Suppressor macrophage treated with lipopolysaccharide for 1 hour (primary cell): ENCODE measurements around the gene CENPT.

ENCODE experiments used
- DNase-seq, 3 donors: peaks; one replicate each; pipeline ENCODE4 v3.0.0-alpha.2; 2020 to 2022

Gene CENPT

GRCh38 chr16:67845291-67846062 lies 2.0 kb downstream of the CENPT start:
- DNase-seq = peak; percentile 36 to 47 (median 45)

GRCh38 chr16:67844497-67844896 lies 3.0 kb downstream of the CENPT start:
- no peak for DNase-seq

- DNase-seq = no peak
Observed at GRCh38 chr16:67843343-67843765, 4.1 kb downstream of the CENPT start.

- DNase-seq = peak; percentile 59 to 74 (median 67)
Observed at GRCh38 chr16:67842509-67843342, 4.8 kb downstream of the CENPT start.

- peak; percentile 97 to 99 (median 97) for DNase-seq
Observed at GRCh38 chr16:67841816-67842508, 5.5 kb downstream of the CENPT start, which contains the start of gene THAP11. Gene THAP11 (plus strand): TSS chr16:67842320. CDS start chr16:67842555, 235 bp downstream.

GRCh38 chr16:67841198-67841815 lies 6.2 kb downstream of the CENPT start:
- no peak for DNase-seq

- DNase-seq = no peak
Observed at GRCh38 chr16:67837811-67838210, 9.7 kb downstream of the CENPT start.

GRCh38 chr16:67837190-67837589 lies 10.3 kb downstream of the CENPT start:
- DNase-seq = peak; percentile 29 to 43 (median 30)

GRCh38 chr16:67834242-67834614 lies 13.3 kb downstream of the CENPT start:
- no peak for DNase-seq

GRCh38 chr16:67833415-67834241 lies 13.9 kb downstream of the CENPT start:
- peak; percentile 95 to 97 (median 96) for DNase-seq

GRCh38 chr16:67833030-67833414 lies 14.5 kb downstream of the CENPT start:
- DNase-seq = peak; percentile 57 to 63 (median 60)

GRCh38 chr16:67828651-67829050 lies 18.8 kb downstream of the CENPT start:
- no peak for DNase-seq

GRCh38 chr16:67825906-67826305 lies 21.6 kb downstream of the CENPT start:
- DNase-seq = no peak

- DNase-seq = no peak
Observed at GRCh38 chr16:67825119-67825518, 22.4 kb downstream of the CENPT start.

GRCh38 chr16:67822511-67822910 lies 25.0 kb downstream of the CENPT start:
- DNase-seq = no peak

GRCh38 chr16:67820608-67821259 lies 26.8 kb downstream of the CENPT start:
- DNase-seq = no peak

- DNase-seq = no peak
Observed at GRCh38 chr16:67814567-67814966, 32.9 kb downstream of the CENPT start.

- no peak for DNase-seq
Observed at GRCh38 chr16:67811899-67812298, 35.6 kb downstream of the CENPT start.

- DNase-seq = no peak
Observed at GRCh38 chr16:67807148-67807682, 40.3 kb downstream of the CENPT start.

- DNase-seq = peak; percentile 99
Observed at GRCh38 chr16:67806428-67807147, 40.9 kb downstream of the CENPT start, which contains the start of the genes RANBP10 and TSNAXIP1. Gene RANBP10 (minus strand): TSS chr16:67806560. CDS start chr16:67806536, 24 bp downstream. Gene TSNAXIP1 (plus strand): TSS chr16:67806889. CDS start chr16:67807150, 261 bp downstream.
